DMS 273 treated with DMSO at 0.1 percent for 48 hours (cell line): Measurements from ENCODE around the gene INTS13.
"Not testable (repeated sequence)": the region's sequence is repeated elsewhere in the genome, so short reads cannot be mapped to it uniquely, and the experiment has no call there.

Source experiments
- DNase-seq: peaks from one replicate; lab custom pipeline; 2025; lab: John Stamatoyannopoulos, UW

Gene INTS13

GRCh38 chr12:26937863-26938700 is at the start of gene INTS13, which contains the start of gene FGFR1OP2:
Gene INTS13, minus strand, starts transcription at chr12:26937981. Its CDS starts 1,178 bp downstream, at chr12:26936803.
Gene FGFR1OP2, plus strand, starts transcription at chr12:26938470. Its CDS starts 15,689 bp downstream, at chr12:26954159.
- peak; percentile 93 for DNase-seq

GRCh38 chr12:26982866-26983265 is 45.1 kb upstream of the INTS13 start:
- no peak for DNase-seq

GRCh38 chr12:26979733-26980132 is 42.0 kb upstream of the INTS13 start:
- no peak for DNase-seq

GRCh38 chr12:26978801-26979200 is 41.0 kb upstream of the INTS13 start:
- DNase-seq, result no peak

- no peak for DNase-seq
Observed at GRCh38 chr12:26976687-26977086, 38.9 kb upstream of the INTS13 start.

- no peak for DNase-seq
Observed at GRCh38 chr12:26971963-26972362, 34.2 kb upstream of the INTS13 start.

GRCh38 chr12:26970136-26970535 is 32.4 kb upstream of the INTS13 start:
- no peak for DNase-seq

- DNase-seq, result no peak
Observed at GRCh38 chr12:26966842-26967241, 29.1 kb upstream of the INTS13 start.

- DNase-seq, result no peak
Observed at GRCh38 chr12:26963413-26963812, 25.6 kb upstream of the INTS13 start.

GRCh38 chr12:26961803-26962202 is 24.0 kb upstream of the INTS13 start:
- no peak for DNase-seq

GRCh38 chr12:26961391-26961790 is 23.6 kb upstream of the INTS13 start:
- DNase-seq, result not testable (repeated sequence)

GRCh38 chr12:26954027-26954426 is 16.2 kb upstream of the INTS13 start:
- no peak for DNase-seq

GRCh38 chr12:26953447-26953846 is 15.7 kb upstream of the INTS13 start:
- no peak for DNase-seq

- DNase-seq, result no peak
Observed at GRCh38 chr12:26948309-26948708, 10.5 kb upstream of the INTS13 start.

GRCh38 chr12:26941215-26941594 is 3.4 kb upstream of the INTS13 start:
- DNase-seq, result no peak

GRCh38 chr12:26940516-26941214 is 2.9 kb upstream of the INTS13 start:
- DNase-seq, result no peak

- no peak for DNase-seq
Observed at GRCh38 chr12:26939953-26940352, 2.2 kb upstream of the INTS13 start.

- no peak for DNase-seq
Observed at GRCh38 chr12:26939192-26939832, 1.5 kb upstream of the INTS13 start.

- DNase-seq, result no peak
Observed at GRCh38 chr12:26938701-26939062, 901 bp upstream of the INTS13 start.

GRCh38 chr12:26937443-26937862 is 328 bp downstream of the INTS13 start:
- DNase-seq, result no peak

- DNase-seq, result no peak
Observed at GRCh38 chr12:26936559-26937442, 980 bp downstream of the INTS13 start.
